Large intestine (tissue), 3 donors: ENCODE measurements around the gene BCAS3. TPM values are rescaled to one million over a fixed set of nuclear protein-coding genes. Genes with fewer than 3 reads are reported as not detected.
"Not testable (repeated sequence)": the region's sequence is repeated elsewhere in the genome, so short reads cannot be mapped to it uniquely, and the experiment has no call there.

Experiments used
- DNase-seq, 2 donors: peaks; one replicate each; pipeline versions ENCODE4 v3.0.0 to v3.0.0-alpha.2; 2013
- H3K27ac ChIP-seq: one replicate; pipeline ENCODE4 v1.5.1; 2013; ENCODE audit warnings: low read length
- H3K27me3 ChIP-seq: 2 replicates; pipeline ENCODE4 v1.6.1; 2013; ENCODE audit warnings: low read length; ENCODE audit not compliant: control insufficient read depth, insufficient read depth
- H3K36me3 ChIP-seq: 2 replicates; pipeline ENCODE4 v1.6.1; 2013; ENCODE audit warnings: low read length; ENCODE audit not compliant: control insufficient read depth, insufficient read depth
- H3K4me1 ChIP-seq: one replicate; pipeline ENCODE4 v1.6.1; 2013; ENCODE audit warnings: low read length; ENCODE audit not compliant: control insufficient read depth, insufficient read depth
- H3K4me3 ChIP-seq: one replicate; pipeline ENCODE4 v1.5.1; 2013; ENCODE audit warnings: low read length
- H3K9me3 ChIP-seq: one replicate; pipeline ENCODE4 v1.6.1; 2013; ENCODE audit warnings: mild to moderate bottlenecking, low read depth, low read length, moderate library complexity; ENCODE audit not compliant: control insufficient read depth
- WGBS: methylation state at CpG from one replicate; pipeline ENCODE4 v1.1.5; 2013; ENCODE audit warnings: low lambda C conversion rate; ENCODE audit not compliant: insufficient coverage; 5-methylcytosine and 5-hydroxymethylcytosine counted together
- polyA plus RNA-seq: library from polyadenylated mRNA; unstranded; fragments of 120-200 nt; gene quantifications from one replicate; pipeline ENCODE4 v1.2.1, GENCODE V29; 2013

The BCAS3 gene
- polyA plus RNA-seq, 1 donor = 9.7 TPM

- no peak for DNase-seq
- Histone ChIP-seq H3K27me3 (no peaks in the 10 kb centered on the region), H3K4me1 (no peaks in the 10 kb centered on the region), H3K27ac (no peak overlapping the region), H3K9me3 (peaks cover 6% of the 10 kb centered on the region), H3K36me3 (no peaks in the 10 kb centered on the region), H3K4me3 (no peak overlapping the region)
- 100% methylated on average over 1 of the region's 1 CpG for WGBS
Measured at GRCh38 chr17:60914078-60914477, 236.4 kb downstream of the BCAS3 start.

- Histone ChIP-seq H3K36me3 (no peaks in the 10 kb centered on the region), H3K9me3 (peaks cover 6% of the 10 kb centered on the region), H3K27me3 (no peaks in the 10 kb centered on the region), H3K4me3 (no peak overlapping the region), H3K4me1 (no peaks in the 10 kb centered on the region), H3K27ac (no peak overlapping the region)
- DNase-seq = no peak
- no CpG with 5 or more reads among the region's 1 CpG for WGBS
Measured at GRCh38 chr17:60916043-60916442, 238.4 kb downstream of the BCAS3 start.

GRCh38 chr17:60920107-60920506, 242.5 kb downstream of the BCAS3 start:
- no peaks in the 10 kb centered on the region for H3K27me3 ChIP-seq
- 80% methylated on average over 1 of the region's 2 CpGs for WGBS
- no peak for DNase-seq
- H3K9me3 ChIP-seq = peaks cover 6% of the 10 kb centered on the region
- no peaks in the 10 kb centered on the region for H3K4me1 ChIP-seq
- no peaks in the 10 kb centered on the region for H3K36me3 ChIP-seq
- H3K27ac ChIP-seq = no peak overlapping the region
- H3K4me3 ChIP-seq = no peak overlapping the region

GRCh38 chr17:60923000-60923399, 245.3 kb downstream of the BCAS3 start:
- no peak overlapping the region for H3K4me3 ChIP-seq

GRCh38 chr17:60926466-60927183, 249.0 kb downstream of the BCAS3 start:
- WGBS = 90% methylated on average over 2 of the region's 3 CpGs

More at GRCh38 chr17:60923000-60923399, 245.3 kb downstream of the BCAS3 start:
- WGBS = no CpG with 5 or more reads among the region's 1 CpG
- DNase-seq = no peak
- Histone ChIP-seq H3K27ac (no peak overlapping the region), H3K36me3 (no peaks in the 10 kb centered on the region), H3K27me3 (no peaks in the 10 kb centered on the region), H3K9me3 (no peaks in the 10 kb centered on the region), H3K4me1 (no peaks in the 10 kb centered on the region)

GRCh38 chr17:60933739-60934138, 256.1 kb downstream of the BCAS3 start:
- H3K4me3 ChIP-seq = no peak overlapping the region

More at GRCh38 chr17:60926466-60927183, 249.0 kb downstream of the BCAS3 start:
- DNase-seq = no peak
- H3K4me3 ChIP-seq = no peak overlapping the region
- H3K36me3 ChIP-seq = no peaks in the 10 kb centered on the region
- no peaks in the 10 kb centered on the region for H3K9me3 ChIP-seq
- H3K27me3 ChIP-seq = no peaks in the 10 kb centered on the region
- H3K27ac ChIP-seq = no peak overlapping the region
- H3K4me1 ChIP-seq = no peaks in the 10 kb centered on the region

GRCh38 chr17:60934723-60935122, 257.1 kb downstream of the BCAS3 start:
- Histone ChIP-seq H3K36me3 (no peaks in the 10 kb centered on the region), H3K4me1 (no peaks in the 10 kb centered on the region), H3K9me3 (no peaks in the 10 kb centered on the region), H3K27ac (no peak overlapping the region), H3K4me3 (no peak overlapping the region), H3K27me3 (no peaks in the 10 kb centered on the region)
- DNase-seq = no peak
- WGBS = 91% methylated on average over 5 of the region's 6 CpGs

More at GRCh38 chr17:60933739-60934138, 256.1 kb downstream of the BCAS3 start:
- Histone ChIP-seq H3K36me3 (no peaks in the 10 kb centered on the region), H3K27ac (no peak overlapping the region), H3K4me1 (no peaks in the 10 kb centered on the region), H3K27me3 (no peaks in the 10 kb centered on the region), H3K9me3 (no peaks in the 10 kb centered on the region)
- DNase-seq = no peak
- 100% methylated on average over 2 of the region's 2 CpGs for WGBS

- not testable (repeated sequence) for H3K4me3 ChIP-seq, H3K9me3 ChIP-seq, H3K27me3 ChIP-seq, H3K27ac ChIP-seq, DNase-seq, H3K36me3 ChIP-seq, H3K4me1 ChIP-seq
Measured at GRCh38 chr17:60935991-60936390, 258.3 kb downstream of the BCAS3 start.

- Histone ChIP-seq H3K27me3 (no peaks in the 10 kb centered on the region), H3K4me1 (peaks cover 3% of the 10 kb centered on the region), H3K27ac (no peak overlapping the region), H3K9me3 (no peaks in the 10 kb centered on the region), H3K4me3 (no peak overlapping the region), H3K36me3 (no peaks in the 10 kb centered on the region)
- WGBS = 100% methylated on average over 1 of the region's 2 CpGs
- no peak for DNase-seq
Measured at GRCh38 chr17:60939318-60939717, 261.7 kb downstream of the BCAS3 start.

- Histone ChIP-seq H3K27ac (no peak overlapping the region), H3K4me3 (no peak overlapping the region), H3K36me3 (no peaks in the 10 kb centered on the region), H3K4me1 (peaks cover 3% of the 10 kb centered on the region), H3K27me3 (no peaks in the 10 kb centered on the region), H3K9me3 (no peaks in the 10 kb centered on the region)
- DNase-seq = peak; percentile 70 to 76
- no CpG with 5 or more reads among the region's 5 CpGs for WGBS
Measured at GRCh38 chr17:60941028-60941427, 263.4 kb downstream of the BCAS3 start.

GRCh38 chr17:60941571-60941970, 263.9 kb downstream of the BCAS3 start:
- no peak for DNase-seq
- Histone ChIP-seq H3K27me3 (no peaks in the 10 kb centered on the region), H3K4me1 (peaks cover 3% of the 10 kb centered on the region), H3K9me3 (no peaks in the 10 kb centered on the region), H3K27ac (no peak overlapping the region), H3K4me3 (no peak overlapping the region), H3K36me3 (no peaks in the 10 kb centered on the region)
- 89% methylated on average over 1 of the region's 2 CpGs for WGBS
